CD4-positive, CD25-positive, alpha-beta regulatory T cell (primary cell): ENCODE results near the gene SLC6A17. TPM values are rescaled to one million over a fixed set of nuclear protein-coding genes. Genes with fewer than 3 reads are reported as not detected.

Source experiments
- ATAC-seq, 2 donors: fragments of 150-1000 bp; cut with Tn5 transposase; one replicate each; pipeline ENCODE4 v1.10.0; 2021; ENCODE audit warnings: low read depth in 2 of 2, moderate number of reproducible peaks in 2 of 2, moderate library complexity in 1 of 2
- DNase-seq, 3 donors: peaks; one replicate each; pipeline versions ENCODE4 v3.0.0 to v3.0.0-alpha.2; 2012 to 2022; ENCODE audit warnings: mixed read lengths in 1 of 3
- H3K27ac ChIP-seq: one replicate; pipeline ENCODE4 v1.7.0; 2013; ENCODE audit warnings: mild to moderate bottlenecking, low read length; ENCODE audit not compliant: insufficient read depth, poor library complexity, severe bottlenecking
- H3K27me3 ChIP-seq: one replicate; pipeline ENCODE4 v1.7.0; 2013; ENCODE audit warnings: low read length; ENCODE audit not compliant: control insufficient read depth, insufficient read depth
- H3K36me3 ChIP-seq: one replicate; pipeline ENCODE4 v1.7.0; 2013; ENCODE audit warnings: mild to moderate bottlenecking, low read length, moderate library complexity; ENCODE audit not compliant: control insufficient read depth, insufficient read depth
- H3K4me1 ChIP-seq: 2 replicates; pipeline ENCODE4 v1.7.0; 2013; ENCODE audit warnings: mild to moderate bottlenecking, low read length; ENCODE audit not compliant: insufficient read depth, control insufficient read depth, poor library complexity, severe bottlenecking
- H3K4me3 ChIP-seq: one replicate; pipeline ENCODE4 v1.7.0; 2013; ENCODE audit warnings: low read depth, mild to moderate bottlenecking, low read length, moderate library complexity
- H3K9me3 ChIP-seq, 2 experiments: 1 replicate in 1 of 2; 2 replicates in 1 of 2; pipeline ENCODE4 v1.7.0; 2013; ENCODE audit warnings: low read length in 2 of 2, mild to moderate bottlenecking in 1 of 2, moderate library complexity in 1 of 2; ENCODE audit not compliant: control insufficient read depth in 2 of 2
- H3K27ac Mint-ChIP-seq, 3 donors: one replicate each; pipeline ENCODE4 v1.8.0; 2020 to 2022; ENCODE audit warnings: mild to moderate bottlenecking in 3 of 3, mixed read lengths in 3 of 3, moderate library complexity in 2 of 3
- H3K27me3 Mint-ChIP-seq: one replicate; pipeline ENCODE4 v1.8.0; 2022; ENCODE audit warnings: mild to moderate bottlenecking, mixed read lengths
- H3K36me3 Mint-ChIP-seq: one replicate; pipeline ENCODE4 v1.8.0; 2020; ENCODE audit warnings: mixed read lengths
- H3K4me1 Mint-ChIP-seq, 4 donors: one replicate each; pipeline ENCODE4 v1.8.0; 2020 to 2022; ENCODE audit warnings: mixed read lengths in 4 of 4, mild to moderate bottlenecking in 1 of 4
- H3K4me3 Mint-ChIP-seq, 4 donors: one replicate each; pipeline ENCODE4 v1.8.0; 2020 to 2022; ENCODE audit warnings: mild to moderate bottlenecking in 4 of 4, mixed read lengths in 4 of 4, moderate library complexity in 3 of 4
- H3K9me3 Mint-ChIP-seq, 7 donors: one replicate each; pipeline ENCODE4 v1.8.0; 2020 to 2022; ENCODE audit warnings: mixed read lengths in 7 of 7, mild to moderate bottlenecking in 3 of 7, moderate library complexity in 2 of 7
- polyA plus RNA-seq, 4 donors: library from polyadenylated mRNA; unstranded; fragments of 300-500 nt; fragmentation: Illumina TruSeq; gene quantifications; one replicate each; pipeline ENCODE4 v1.2.3, GENCODE V29; 2021
- total RNA-seq: library from RNA; stranded (reverse); gene quantifications from one replicate; pipeline ENCODE4 v1.2.3, GENCODE V29; 2022

The SLC6A17 gene
- total and polyA plus RNA-seq, 5 donors from 2014 or later: not detected

DNA sequence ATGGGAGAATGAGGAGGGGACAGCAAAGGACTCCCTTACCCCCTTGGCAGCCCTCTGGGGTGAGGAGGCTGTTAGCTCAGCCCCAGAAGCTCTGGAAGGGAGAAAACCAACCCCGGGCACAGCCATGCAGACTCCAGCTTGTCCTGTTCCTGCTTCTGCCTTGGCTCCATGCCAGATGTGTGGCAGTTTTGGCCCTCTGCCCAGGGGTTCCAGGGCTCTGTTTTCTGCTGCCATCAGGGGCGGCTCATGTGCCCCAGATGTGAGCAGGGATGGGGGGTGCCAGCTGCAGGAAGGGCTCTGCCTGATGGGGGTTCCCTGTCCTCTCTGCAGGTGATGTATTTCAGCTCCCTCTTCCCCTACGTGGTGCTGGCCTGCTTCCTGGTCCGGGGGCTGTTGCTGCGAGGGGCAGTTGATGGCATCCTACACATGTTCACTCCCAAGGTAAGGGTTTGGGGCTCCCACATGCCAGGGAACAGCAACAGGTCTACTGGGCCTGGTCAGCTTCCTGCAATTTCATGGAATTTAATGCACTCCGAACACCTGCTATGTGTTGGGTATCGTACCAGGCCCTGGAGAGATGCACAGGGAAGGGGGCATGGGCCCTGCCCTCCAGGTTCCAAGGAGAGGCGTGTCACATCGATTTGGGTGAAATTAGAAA lies 26.1 kb downstream of the SLC6A17 start:
- Mint-ChIP-seq H3K4me3 (no peak overlapping the region), H3K27me3 (peaks cover 11% of the 10 kb centered on the region), H3K4me1 (no peaks in the 10 kb centered on the region), H3K36me3 (no peaks in the 10 kb centered on the region), H3K9me3 (peaks cover 0 to 4% (median 0%) of the 10 kb centered on the region in 7 donors), H3K27ac (no peak overlapping the region)
- Histone ChIP-seq H3K36me3 (no peaks in the 10 kb centered on the region), H3K27ac (no peak overlapping the region), H3K4me1 (no peaks in the 10 kb centered on the region), H3K27me3 (no peaks in the 10 kb centered on the region), H3K4me3 (no peak overlapping the region), H3K9me3 (no peaks in the 10 kb centered on the region)
- ATAC-seq (no peak), DNase-seq (no peak)

DNA sequence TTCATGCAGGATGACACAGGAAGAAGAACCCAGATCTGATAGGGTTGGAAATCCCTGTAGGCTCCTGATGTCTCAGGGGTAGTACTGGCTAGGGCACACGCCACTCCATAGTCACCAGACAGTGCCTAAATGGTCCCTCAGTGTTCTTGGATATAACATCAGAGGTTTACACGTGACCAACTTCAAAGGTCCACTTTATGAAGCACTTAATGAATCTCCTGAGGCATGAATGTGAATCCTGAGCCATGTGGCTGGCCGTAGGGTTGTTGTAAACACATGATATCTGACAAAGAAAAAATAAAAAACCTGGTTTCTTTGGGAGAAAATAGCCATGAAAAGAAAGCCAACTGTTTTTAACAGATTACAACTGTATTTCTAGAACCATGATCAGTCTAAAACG lies 27.5 kb downstream of the SLC6A17 start:
- no peaks in the 10 kb centered on the region for H3K36me3 ChIP-seq

DNA sequence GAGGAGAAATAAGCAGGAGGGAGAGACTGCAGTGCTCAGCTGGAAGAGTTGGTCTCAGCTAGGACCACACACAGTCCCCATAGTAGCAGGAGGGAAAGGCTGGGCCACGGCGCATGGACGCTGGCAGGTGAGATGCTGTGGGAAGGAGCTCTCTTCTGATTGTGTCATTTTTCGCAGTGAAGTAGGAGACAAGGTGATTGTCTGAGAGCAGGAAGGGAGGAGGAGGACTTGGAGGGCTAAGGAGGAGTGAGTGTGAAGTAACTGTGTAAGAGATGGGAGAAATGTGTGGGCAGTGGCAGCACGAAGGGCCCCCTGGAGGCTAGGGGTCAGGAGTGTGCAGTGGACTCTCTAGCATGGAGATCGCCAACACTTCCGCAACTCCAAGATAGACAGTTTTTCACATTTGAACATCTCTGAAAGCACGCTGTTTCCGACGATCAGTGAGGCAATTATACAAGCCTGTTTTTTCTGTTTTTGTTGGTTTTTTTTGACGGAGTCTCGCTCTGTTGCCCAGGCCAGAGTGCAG lies 33.4 kb downstream of the SLC6A17 start:
- Histone ChIP-seq H3K4me1 (no peaks in the 10 kb centered on the region), H3K9me3 (no peaks in the 10 kb centered on the region), H3K27me3 (peaks cover 7% of the 10 kb centered on the region), H3K4me3 (no peak overlapping the region), H3K36me3 (no peaks in the 10 kb centered on the region), H3K27ac (no peak overlapping the region)
- Mint-ChIP-seq H3K4me3 (no peak overlapping the region), H3K27me3 (no peaks in the 10 kb centered on the region), H3K27ac (no peak overlapping the region), H3K36me3 (no peaks in the 10 kb centered on the region), H3K9me3 (peaks cover 0 to 3% (median 0%) of the 10 kb centered on the region in 7 donors), H3K4me1 (no peaks in the 10 kb centered on the region)
- no peak for ATAC-seq
- no peak for DNase-seq

More for the DNA sequence above, 27.5 kb downstream of the SLC6A17 start:
- Mint-ChIP-seq H3K4me3 (no peak overlapping the region), H3K36me3 (no peaks in the 10 kb centered on the region), H3K27ac (no peak overlapping the region), H3K27me3 (peaks cover 11% of the 10 kb centered on the region), H3K4me1 (no peaks in the 10 kb centered on the region), H3K9me3 (peaks cover 0 to 4% (median 0%) of the 10 kb centered on the region in 7 donors)
- no peaks in the 10 kb centered on the region for H3K4me1 ChIP-seq
- H3K27me3 ChIP-seq: peaks cover 4% of the 10 kb centered on the region
- ATAC-seq: no peak
- H3K9me3 ChIP-seq: no peaks in the 10 kb centered on the region
- no peak overlapping the region for H3K27ac ChIP-seq
- no peak overlapping the region for H3K4me3 ChIP-seq
- DNase-seq: no peak

DNA sequence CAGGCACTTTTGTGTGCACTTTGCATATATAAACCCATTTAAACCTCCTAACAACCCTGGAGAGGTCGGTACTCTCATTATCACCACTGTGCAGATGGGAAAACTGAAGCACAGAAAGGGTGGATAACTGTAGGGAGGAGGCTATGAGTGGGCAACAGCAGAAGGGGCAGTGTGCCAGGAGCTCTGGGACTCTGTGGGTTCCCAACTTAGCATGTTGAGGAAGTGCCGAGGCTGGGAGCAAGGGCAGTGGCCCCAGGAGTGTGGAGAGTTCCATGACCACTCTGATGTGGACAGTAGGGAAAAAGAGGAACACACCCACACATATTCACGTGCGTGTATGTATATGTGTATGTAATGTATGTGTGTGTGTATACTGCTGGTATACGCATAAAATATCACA lies 34.2 kb downstream of the SLC6A17 start:
- H3K9me3 Mint-ChIP-seq: no peaks in the 10 kb centered on the region
- Histone ChIP-seq H3K9me3 (no peaks in the 10 kb centered on the region), H3K4me1 (no peaks in the 10 kb centered on the region), H3K27me3 (peaks cover 7% of the 10 kb centered on the region), H3K36me3 (no peaks in the 10 kb centered on the region), H3K27ac (no peak overlapping the region), H3K4me3 (no peak overlapping the region)
- ATAC-seq (no peak), DNase-seq (no peak)
- no peak overlapping the region for H3K27ac Mint-ChIP-seq
- H3K27me3 Mint-ChIP-seq: no peaks in the 10 kb centered on the region
- H3K4me1 Mint-ChIP-seq: no peaks in the 10 kb centered on the region
- H3K4me3 Mint-ChIP-seq: no peak overlapping the region
- no peaks in the 10 kb centered on the region for H3K36me3 Mint-ChIP-seq

DNA sequence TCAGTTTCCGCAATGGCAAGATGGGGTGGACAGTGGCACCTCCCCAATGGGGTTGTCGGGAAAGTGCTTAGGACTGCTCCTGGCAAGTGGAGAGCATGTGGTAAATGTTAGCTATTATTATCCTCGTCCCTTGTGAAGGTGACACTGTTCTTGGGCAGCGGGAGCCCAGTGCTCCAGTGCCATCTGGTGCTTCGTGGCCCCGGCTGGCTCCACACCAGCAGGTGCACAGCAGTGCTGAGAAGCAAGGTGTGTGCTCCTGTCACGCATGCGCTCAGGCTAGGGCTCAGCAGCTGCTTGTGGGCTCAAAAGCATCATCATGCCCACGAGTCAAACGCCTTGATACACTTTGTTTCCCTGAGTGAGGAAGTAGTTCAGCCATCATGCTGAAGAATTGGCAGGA lies 34.9 kb downstream of the SLC6A17 start:
- H3K27me3 ChIP-seq: peaks cover 7% of the 10 kb centered on the region
- no peaks in the 10 kb centered on the region for H3K36me3 ChIP-seq
- no peak for DNase-seq
- Mint-ChIP-seq H3K27me3 (no peaks in the 10 kb centered on the region), H3K27ac (no peak overlapping the region), H3K36me3 (no peaks in the 10 kb centered on the region), H3K4me1 (no peaks in the 10 kb centered on the region), H3K4me3 (no peak overlapping the region), H3K9me3 (no peaks in the 10 kb centered on the region)
- H3K27ac ChIP-seq: no peak overlapping the region
- H3K4me1 ChIP-seq: no peaks in the 10 kb centered on the region
- no peaks in the 10 kb centered on the region for H3K9me3 ChIP-seq
- no peak for ATAC-seq
- no peak overlapping the region for H3K4me3 ChIP-seq

DNA sequence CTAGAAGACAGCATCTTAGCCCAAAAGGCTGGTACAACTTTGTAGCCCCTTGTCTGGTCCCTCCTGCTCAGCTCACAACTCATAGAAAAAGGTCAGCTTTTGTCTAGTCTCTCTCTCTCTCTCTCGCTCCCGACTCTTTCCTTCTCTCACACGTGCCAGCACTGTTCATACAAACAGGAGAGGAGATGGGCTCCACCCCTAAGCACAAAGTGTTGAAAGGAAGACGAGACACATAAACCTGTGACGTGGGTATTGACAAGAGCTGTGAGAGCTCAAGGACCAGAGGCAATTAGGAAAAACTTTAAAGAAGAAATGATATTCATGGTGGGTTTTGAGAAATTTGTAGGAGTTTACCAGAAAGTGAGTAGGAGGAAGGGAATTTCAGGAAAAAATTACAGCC lies 36.3 kb downstream of the SLC6A17 start:
- H3K9me3 Mint-ChIP-seq: no peaks in the 10 kb centered on the region
- no peaks in the 10 kb centered on the region for H3K9me3 ChIP-seq
- no peak overlapping the region for H3K27ac Mint-ChIP-seq
- H3K4me1 ChIP-seq: no peaks in the 10 kb centered on the region
- H3K36me3 ChIP-seq: no peaks in the 10 kb centered on the region
- peaks cover 7% of the 10 kb centered on the region for H3K27me3 ChIP-seq
- no peaks in the 10 kb centered on the region for H3K27me3 Mint-ChIP-seq
- H3K4me3 ChIP-seq: no peak overlapping the region
- H3K36me3 Mint-ChIP-seq: no peaks in the 10 kb centered on the region
- H3K27ac ChIP-seq: no peak overlapping the region
- no peak for ATAC-seq
- DNase-seq: no peak
- H3K4me1 Mint-ChIP-seq: no peaks in the 10 kb centered on the region
- H3K4me3 Mint-ChIP-seq: no peak overlapping the region

DNA sequence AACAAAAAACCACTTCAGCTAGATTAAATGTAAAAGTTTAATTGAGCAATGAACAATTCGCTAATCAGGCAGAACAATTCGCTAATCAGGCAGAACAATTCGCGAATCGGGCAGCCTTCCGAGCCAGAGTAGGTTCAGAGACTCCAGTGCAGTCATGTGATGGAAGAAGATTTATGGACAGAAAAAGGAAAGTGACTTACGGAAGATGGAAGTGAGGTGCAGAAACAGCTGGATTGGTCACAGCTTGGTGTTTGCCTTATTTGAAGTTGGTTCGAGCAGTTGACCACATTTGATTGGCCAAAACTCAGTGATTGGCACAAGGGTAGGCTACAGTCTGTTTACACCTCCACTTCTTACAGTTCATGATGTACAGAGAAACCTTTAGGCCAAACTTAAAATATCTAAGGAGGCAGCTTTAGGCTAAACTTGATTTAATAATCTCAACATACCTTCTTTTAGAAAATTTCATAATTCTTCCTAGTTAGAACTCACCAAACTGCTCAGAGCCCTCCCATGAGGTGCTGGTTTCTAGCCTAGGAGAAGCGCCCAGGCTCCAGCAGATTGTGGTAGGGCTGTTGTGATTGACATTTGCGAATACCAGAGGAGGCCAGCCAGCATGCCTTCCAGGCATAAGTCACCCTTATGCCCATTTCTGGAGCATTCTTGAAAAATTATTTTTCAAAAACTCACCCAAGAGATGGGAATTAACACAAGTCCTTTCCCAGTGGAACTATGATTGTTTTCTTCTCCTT lies 37.0 kb downstream of the SLC6A17 start:
- peak overlapping the region in 1 of 3 donors; percentile 41 for H3K27ac Mint-ChIP-seq
- Histone ChIP-seq H3K27ac (no peak overlapping the region), H3K4me3 (no peak overlapping the region), H3K4me1 (no peaks in the 10 kb centered on the region), H3K9me3 (no peaks in the 10 kb centered on the region), H3K27me3 (peaks cover 3% of the 10 kb centered on the region), H3K36me3 (no peaks in the 10 kb centered on the region)
- H3K27me3 Mint-ChIP-seq: no peaks in the 10 kb centered on the region
- no peaks in the 10 kb centered on the region for H3K36me3 Mint-ChIP-seq
- no peak for ATAC-seq
- H3K4me3 Mint-ChIP-seq: no peak overlapping the region
- no peaks in the 10 kb centered on the region for H3K4me1 Mint-ChIP-seq
- H3K9me3 Mint-ChIP-seq: no peaks in the 10 kb centered on the region
- no peak for DNase-seq
